NCI-H2227 treated with DMSO at 0.1 percent for 48 hours (cell line): ENCODE data around the gene TM7SF2.

ENCODE experiments used
- DNase-seq: peaks from one replicate; lab custom pipeline; 2025; lab: John Stamatoyannopoulos, UW

The TM7SF2 gene

GRCh38 chr11:65111744-65112545, at the start of gene TM7SF2:
TSS of gene TM7SF2 (plus strand) at chr11:65111872. CDS start at chr11:65112016, 144 bp downstream.
- DNase-seq: peak; percentile 92

- DNase-seq: no peak
Measured at GRCh38 chr11:65063532-65063931, 48.1 kb upstream of the TM7SF2 start.

- DNase-seq: no peak
Measured at GRCh38 chr11:65064847-65065240, 46.8 kb upstream of the TM7SF2 start.

- no peak for DNase-seq
Measured at GRCh38 chr11:65065851-65066250, 45.8 kb upstream of the TM7SF2 start.

- no peak for DNase-seq
Measured at GRCh38 chr11:65066315-65066714, 45.4 kb upstream of the TM7SF2 start.

- no peak for DNase-seq
Measured at GRCh38 chr11:65066805-65067291, 44.8 kb upstream of the TM7SF2 start.

- DNase-seq: no peak
Measured at GRCh38 chr11:65067446-65067845, 44.2 kb upstream of the TM7SF2 start.

GRCh38 chr11:65069217-65069616, 42.5 kb upstream of the TM7SF2 start:
- no peak for DNase-seq

- DNase-seq: no peak
Measured at GRCh38 chr11:65071907-65072630, 39.6 kb upstream of the TM7SF2 start.

GRCh38 chr11:65072631-65072966, 39.1 kb upstream of the TM7SF2 start:
- no peak for DNase-seq

- DNase-seq: no peak
Measured at GRCh38 chr11:65077451-65077850, 34.2 kb upstream of the TM7SF2 start.

GRCh38 chr11:65078151-65078550, 33.5 kb upstream of the TM7SF2 start:
- no peak for DNase-seq

GRCh38 chr11:65078786-65079342, 32.8 kb upstream of the TM7SF2 start:
- DNase-seq: no peak

GRCh38 chr11:65083134-65083833, 28.4 kb upstream of the TM7SF2 start:
- DNase-seq: no peak

- DNase-seq: peak; percentile 94
Measured at GRCh38 chr11:65083834-65084597, 27.7 kb upstream of the TM7SF2 start, which contains the start of the genes CDCA5 and ZFPL1. TSS of gene CDCA5 (minus strand) at chr11:65084040. CDS start at chr11:65083978, 62 bp downstream. TSS of gene ZFPL1 (plus strand) at chr11:65084222. CDS start at chr11:65084699, 477 bp downstream.

GRCh38 chr11:65084598-65085375, 26.9 kb upstream of the TM7SF2 start:
- DNase-seq: peak; percentile 37

- DNase-seq: no peak
Measured at GRCh38 chr11:65085446-65085845, 26.2 kb upstream of the TM7SF2 start.

GRCh38 chr11:65086809-65087208, 24.9 kb upstream of the TM7SF2 start:
- no peak for DNase-seq

GRCh38 chr11:65087216-65087615, 24.5 kb upstream of the TM7SF2 start:
- no peak for DNase-seq

- DNase-seq: no peak
Measured at GRCh38 chr11:65087827-65088226, 23.8 kb upstream of the TM7SF2 start.

- DNase-seq: no peak
Measured at GRCh38 chr11:65089621-65090020, 22.1 kb upstream of the TM7SF2 start.
